Calu3 (cell line): ENCODE data around the gene CHMP2B. TPM values are rescaled to one million over a fixed set of nuclear protein-coding genes. Genes with fewer than 3 reads are reported as not detected.
A peak's percentile ranks its signal among the peaks of the same experiment; 100 is the strongest.
"Not testable (repeated sequence)": the region's sequence is repeated elsewhere in the genome, so short reads cannot be mapped to it uniquely, and the experiment has no call there.

Experiments used
- BruUV-seq: library from RNA; stranded (reverse); fragments of 400-500 nt; replicated peaks from 2 replicates; lab custom pipeline; 2021; lab: Mats Ljungman, UMichigan
- CTCF ChIA-PET: fragments of 300-600 bp; sonication (Branson Sonifier 250); formaldehyde crosslinking; loops from one replicate; lab custom pipeline; 2022; ENCODE audit warnings: antibody characterized with exemption; lab: Charles Lee
- DNase-seq: peaks from one replicate; pipeline ENCODE4 v3.0.0; 2022
- H3K27ac Mint-ChIP-seq: one replicate; pipeline ENCODE4 v1.8.0; 2022; ENCODE audit warnings: mixed read lengths; ENCODE audit not compliant: unreplicated experiment
- H3K27me3 Mint-ChIP-seq: one replicate; pipeline ENCODE4 v1.8.0; 2022; ENCODE audit warnings: mixed read lengths; ENCODE audit not compliant: unreplicated experiment
- H3K36me3 Mint-ChIP-seq: one replicate; pipeline ENCODE4 v1.8.0; 2022; ENCODE audit warnings: mild to moderate bottlenecking, moderate library complexity, mixed read lengths; ENCODE audit not compliant: insufficient read depth, unreplicated experiment
- H3K4me1 Mint-ChIP-seq: one replicate; pipeline ENCODE4 v1.8.0; 2022; ENCODE audit warnings: mild to moderate bottlenecking, low read depth, mixed read lengths; ENCODE audit not compliant: unreplicated experiment
- H3K4me3 Mint-ChIP-seq: one replicate; pipeline ENCODE4 v1.8.0; 2022; ENCODE audit warnings: mild to moderate bottlenecking, low read depth, moderate library complexity, mixed read lengths; ENCODE audit not compliant: unreplicated experiment
- H3K9me3 Mint-ChIP-seq: one replicate; pipeline ENCODE4 v1.8.0; 2022; ENCODE audit warnings: low read depth, mixed read lengths; ENCODE audit not compliant: unreplicated experiment
- CTCF ChIP-seq: fragments of 200-600 bp; IDR thresholded peaks from one replicate; pipeline ENCODE4 v1.8.0; 2022; ENCODE audit warnings: antibody characterized with exemption; ENCODE audit not compliant: unreplicated experiment
- intact Hi-C: fragments of 100-400 bp; cut with micrococcal nuclease; formaldehyde crosslinking; loops from one replicate; pipeline ENCODE4 v1.10.0; 2022; ENCODE audit not compliant: unreplicated experiment
- total RNA-seq: library from RNA; stranded (reverse); gene quantifications from 2 replicates; pipeline ENCODE4 v1.2.3, GENCODE V29; 2022

Gene CHMP2B
- total RNA-seq, 1 experiment from 2014 or later = 58.8 TPM

- intact Hi-C loops = no loop called here
- peaks cover 29% of the 10 kb centered on the region for H3K4me1 Mint-ChIP-seq
- no TSS peak for BruUV-seq
Measured at GRCh38 chr3:87233805-87234204, 6.7 kb downstream of the CHMP2B start.

GRCh38 chr3:87236093-87236492 lies 9.0 kb downstream of the CHMP2B start:
- Mint-ChIP-seq H3K27me3 (no peaks in the 10 kb centered on the region), H3K27ac (no peak overlapping the region), H3K36me3 (peaks cover 22% of the 10 kb centered on the region), H3K4me1 (peaks cover 19% of the 10 kb centered on the region), H3K9me3 (peaks cover 4% of the 10 kb centered on the region), H3K4me3 (no peak overlapping the region)
- CTCF ChIA-PET = no interaction called here
- DNase-seq = no peak
- intact Hi-C loops = no loop called here
- no peak for TF ChIP-seq CTCF
- no TSS peak for BruUV-seq

More at GRCh38 chr3:87233805-87234204, 6.7 kb downstream of the CHMP2B start:
- Mint-ChIP-seq H3K9me3 (peaks cover 4% of the 10 kb centered on the region), H3K27me3 (no peaks in the 10 kb centered on the region), H3K36me3 (peaks cover 21% of the 10 kb centered on the region), H3K27ac (no peak overlapping the region), H3K4me3 (no peak overlapping the region)
- DNase-seq = no peak
- CTCF ChIA-PET = interaction anchor here (0.6 kb wide), 1 partner anchor 34 kb away, joined by 3 read pairs; no protein-coding TSS in a partner anchor
- no peak for TF ChIP-seq CTCF

- Mint-ChIP-seq H3K4me3 (no peak overlapping the region), H3K27ac (no peak overlapping the region), H3K27me3 (no peaks in the 10 kb centered on the region), H3K4me1 (peaks cover 5% of the 10 kb centered on the region), H3K9me3 (no peaks in the 10 kb centered on the region), H3K36me3 (peaks cover 7% of the 10 kb centered on the region)
- intact Hi-C loops = no loop called here
- DNase-seq = no peak
- CTCF ChIA-PET = no interaction called here
- BruUV-seq = TSS peak; percentile 4
- no peak for TF ChIP-seq CTCF
Measured at GRCh38 chr3:87246662-87247429, 19.7 kb downstream of the CHMP2B start.

GRCh38 chr3:87247430-87247773 lies 20.3 kb downstream of the CHMP2B start:
- TF ChIP-seq CTCF = no peak
- DNase-seq = no peak
- CTCF ChIA-PET = no interaction called here
- H3K27me3 Mint-ChIP-seq = no peaks in the 10 kb centered on the region
- no peaks in the 10 kb centered on the region for H3K9me3 Mint-ChIP-seq
- no peak overlapping the region for H3K4me3 Mint-ChIP-seq
- peaks cover 7% of the 10 kb centered on the region for H3K36me3 Mint-ChIP-seq
- no peak overlapping the region for H3K27ac Mint-ChIP-seq
- H3K4me1 Mint-ChIP-seq = peaks cover 5% of the 10 kb centered on the region
- intact Hi-C loops = no loop called here
- no TSS peak for BruUV-seq

- BruUV-seq, intact Hi-C loops, H3K27ac Mint-ChIP-seq, H3K36me3 Mint-ChIP-seq, H3K4me3 Mint-ChIP-seq, DNase-seq, H3K4me1 Mint-ChIP-seq, CTCF ChIA-PET, H3K27me3 Mint-ChIP-seq, H3K9me3 Mint-ChIP-seq: not testable (repeated sequence)
Measured at GRCh38 chr3:87248231-87248630, 21.1 kb downstream of the CHMP2B start.
